Stimulated activated CD8-positive, alpha-beta memory T cell treated with anti-CD3 and anti-CD28 coated beads, Interleukin-12 subunit alpha, Interleukin-12 subunit beta, amount 100 ng/mL, for 4 hours (primary cell): ENCODE results near the gene LARGE1.
"Not testable (repeated sequence)": the region's sequence is repeated elsewhere in the genome, so short reads cannot be mapped to it uniquely, and the experiment has no call there.

ENCODE experiments used
- DNase-seq: peaks from one replicate; pipeline ENCODE4 v3.0.0-alpha.2; 2020; ENCODE audit warnings: low read depth

Gene LARGE1

GRCh38 chr22:33415401-33415800, 504.9 kb downstream of the LARGE1 start:
- DNase-seq: no peak

- DNase-seq: no peak
Observed at GRCh38 chr22:33409079-33409478, 511.2 kb downstream of the LARGE1 start.

- DNase-seq: no peak
Observed at GRCh38 chr22:33405194-33405593, 515.1 kb downstream of the LARGE1 start.

GRCh38 chr22:33404723-33405122, 515.6 kb downstream of the LARGE1 start:
- no peak for DNase-seq

- DNase-seq: no peak
Observed at GRCh38 chr22:33402325-33402724, 518.0 kb downstream of the LARGE1 start.

GRCh38 chr22:33401291-33401690, 519.0 kb downstream of the LARGE1 start:
- no peak for DNase-seq

GRCh38 chr22:33400891-33401290, 519.4 kb downstream of the LARGE1 start:
- no peak for DNase-seq

- DNase-seq: no peak
Observed at GRCh38 chr22:33400061-33400840, 520.0 kb downstream of the LARGE1 start.

- DNase-seq: no peak
Observed at GRCh38 chr22:33397381-33397907, 522.8 kb downstream of the LARGE1 start.

- DNase-seq: no peak
Observed at GRCh38 chr22:33393432-33393831, 526.8 kb downstream of the LARGE1 start.

GRCh38 chr22:33391298-33391697, 529.0 kb downstream of the LARGE1 start:
- DNase-seq: no peak

- no peak for DNase-seq
Observed at GRCh38 chr22:33389936-33390335, 530.3 kb downstream of the LARGE1 start.

GRCh38 chr22:33386270-33386669, 534.0 kb downstream of the LARGE1 start:
- no peak for DNase-seq

- no peak for DNase-seq
Observed at GRCh38 chr22:33385611-33386010, 534.7 kb downstream of the LARGE1 start.

GRCh38 chr22:33382436-33382835, 537.8 kb downstream of the LARGE1 start:
- no peak for DNase-seq

- DNase-seq: no peak
Observed at GRCh38 chr22:33381531-33382406, 538.5 kb downstream of the LARGE1 start.

- DNase-seq: no peak
Observed at GRCh38 chr22:33380789-33381530, 539.3 kb downstream of the LARGE1 start.

- DNase-seq: no peak
Observed at GRCh38 chr22:33379836-33380235, 540.4 kb downstream of the LARGE1 start.

- DNase-seq: no peak
Observed at GRCh38 chr22:33372875-33373274, 547.4 kb downstream of the LARGE1 start.

GRCh38 chr22:33363256-33363655, 557.0 kb downstream of the LARGE1 start:
- not testable (repeated sequence) for DNase-seq

- no peak for DNase-seq
Observed at GRCh38 chr22:33362702-33363101, 557.6 kb downstream of the LARGE1 start.

GRCh38 chr22:33361581-33361980, 558.7 kb downstream of the LARGE1 start:
- no peak for DNase-seq
